ENCODE data around the gene RTRAF. TPM values are rescaled to one million over a fixed set of nuclear protein-coding genes. Genes with fewer than 3 reads are reported as not detected.

The RTRAF gene
- polyA plus RNA-seq, 1 of the 3 experiments (the other 2 are of a cell fraction) = 43.6 TPM

GRCh38 chr14:52014601-52015267, 25.4 kb downstream of the RTRAF start:
- 88% methylated on average over 12 of the region's 15 CpGs for WGBS (ENCODE audit: low lambda C conversion rate)
- H3K4me3 ChIP-seq (ENCODE audit: low read depth in 2 of 2, low read length in 1 of 2) = no peak overlapping the region

GRCh38 chr14:52015411-52016030, 26.2 kb downstream of the RTRAF start:
- Histone ChIP-seq H3K4me1 (ENCODE audit: control insufficient read depth in 1 of 2, insufficient read depth in 2 of 2, low read depth in 1 of 2, low read length in 1 of 2) (peaks cover 0 to 22% of the 10 kb centered on the region in 2 experiments; a peak in 2 of 4 replicates), H3K9me3 (no peaks in the 10 kb centered on the region), H3K27ac (ENCODE audit: low read depth in 2 of 2, low read length in 1 of 2) (no peak overlapping the region), H3K4me3 (ENCODE audit: low read depth in 2 of 2, low read length in 1 of 2) (no peak overlapping the region), H3K27me3 (ENCODE audit: insufficient read depth) (no peaks in the 10 kb centered on the region), H3K4me2 (no peak overlapping the region), H3K9me2 (no peaks in the 10 kb centered on the region), H3K36me3 (replicated peaks in 1 of 2; ENCODE audit: control insufficient read depth in 1 of 2, insufficient read depth in 2 of 2, low read length in 1 of 2) (peaks cover 14 to 18% of the 10 kb centered on the region in 2 experiments), H4K20me1 (ENCODE audit: insufficient read depth) (no peaks in the 10 kb centered on the region), H3K9ac (no peak overlapping the region), H3K79me2 (ENCODE audit: insufficient read depth) (no peaks in the 10 kb centered on the region), H2AFZ (ENCODE audit: low read depth) (no peak overlapping the region), H3F3A (replicated peaks; ENCODE audit: insufficient read depth) (no peaks in the 10 kb centered on the region)
- peak; percentile 40 for DNase-seq
- WGBS (ENCODE audit: low lambda C conversion rate) = 79% methylated on average over 8 of the region's 8 CpGs
- POLR2A ChIA-PET = no interaction called here
- TF ChIP-seq MXI1 (IDR thresholded peaks at IDR 0.05; ENCODE audit: low read depth, low read length) = no peak
- no peak for TF ChIP-seq FOXM1 (IDR thresholded peaks at IDR 0.05; ENCODE audit: low read depth)
- TF ChIP-seq RAD21 (IDR thresholded peaks at IDR 0.05; ENCODE audit: low read length) = peak; percentile 55
- TF ChIP-seq CTCF (IDR thresholded peaks at IDR 0.05) = peak; percentile 55
- CTCF ChIA-PET = interaction anchor here (0.6 to 2.6 kb wide), 15 partner anchors 8 to 1315 kb away, joined by 3 to 13 read pairs (median 3); partner anchors contain the start of gene NID2

More at GRCh38 chr14:52014601-52015267, 25.4 kb downstream of the RTRAF start:
- Histone ChIP-seq H3K27ac (ENCODE audit: low read depth in 2 of 2, low read length in 1 of 2) (no peak overlapping the region; a peak in 1 of 4 replicates), H3K9me3 (no peaks in the 10 kb centered on the region), H2AFZ (ENCODE audit: low read depth) (no peak overlapping the region), H3F3A (replicated peaks; ENCODE audit: insufficient read depth) (peaks cover 3% of the 10 kb centered on the region), H3K4me1 (ENCODE audit: control insufficient read depth in 1 of 2, insufficient read depth in 2 of 2, low read depth in 1 of 2, low read length in 1 of 2) (peaks cover 0 to 22% of the 10 kb centered on the region in 2 experiments; a peak in 2 of 4 replicates), H4K20me1 (ENCODE audit: insufficient read depth) (no peaks in the 10 kb centered on the region), H3K9me2 (no peaks in the 10 kb centered on the region), H3K4me2 (no peak overlapping the region), H3K79me2 (ENCODE audit: insufficient read depth) (no peaks in the 10 kb centered on the region), H3K27me3 (ENCODE audit: insufficient read depth) (no peaks in the 10 kb centered on the region), H3K9ac (no peak overlapping the region), H3K36me3 (replicated peaks in 1 of 2; ENCODE audit: control insufficient read depth in 1 of 2, insufficient read depth in 2 of 2, low read length in 1 of 2) (peaks cover 20 to 25% of the 10 kb centered on the region in 2 experiments)
- ChIA-PET CTCF (interaction anchor here (0.7 to 2.6 kb wide), 14 partner anchors 8 to 123 kb away, joined by 3 to 13 read pairs (median 3); no protein-coding TSS in a partner anchor), POLR2A (no interaction called here)
- TF ChIP-seq MEF2A (IDR thresholded peaks at IDR 0.05; ENCODE audit: borderline replicate concordance, low read depth) = no peak
- TF ChIP-seq EP300 (IDR thresholded peaks at IDR 0.05; ENCODE audit: borderline replicate concordance in 1 of 2, low read depth in 1 of 2, low read length in 1 of 2) = peak in 1 of 2 experiments; percentile 41; a peak in 2 of 4 replicates
- TF ChIP-seq RCOR1 (IDR thresholded peaks at IDR 0.05; ENCODE audit: low read length) = 0 out of 2 replicates have a peak, but pooled peaks have one; percentile 11
- TF ChIP-seq MXI1 (IDR thresholded peaks at IDR 0.05; ENCODE audit: low read depth, low read length) = peak; percentile 96
- TF ChIP-seq EZH2phosphoT487 (IDR thresholded peaks at IDR 0.05; ENCODE audit: borderline replicate concordance, low read depth) = no peak
- no peak for TF ChIP-seq REST (IDR thresholded peaks at IDR 0.05; ENCODE audit: low read depth, low read length)
- no peak for TF ChIP-seq RFX5 (IDR thresholded peaks at IDR 0.05; ENCODE audit: low read length)
- DNase-seq = peak; percentile 62

Data from SK-N-SH (cell line).